Tibial nerve (tissue), 3 donors: Measurements from ENCODE around the gene PRKG1.

ENCODE experiments used
- CTCF ChIP-seq, 5 experiments: fragments of 200-600 bp in 3 of 5; fragments of 450-650 bp in 2 of 5; sonication (generic) in 3 of 5; IDR thresholded peaks; one replicate each; pipeline ENCODE4 v1.5.1; 2016 to 2019; ENCODE audit warnings: antibody characterized with exemption in 5 of 5, mild to moderate bottlenecking in 3 of 5, moderate library complexity in 2 of 5
- POLR2A ChIP-seq, 2 donors: fragments of 450-650 bp; IDR thresholded peaks; one replicate each; pipeline ENCODE4 v1.6.1; 2017; ENCODE audit warnings: antibody characterized with exemption in 2 of 2, mild to moderate bottlenecking in 2 of 2, moderate library complexity in 2 of 2

DNA sequence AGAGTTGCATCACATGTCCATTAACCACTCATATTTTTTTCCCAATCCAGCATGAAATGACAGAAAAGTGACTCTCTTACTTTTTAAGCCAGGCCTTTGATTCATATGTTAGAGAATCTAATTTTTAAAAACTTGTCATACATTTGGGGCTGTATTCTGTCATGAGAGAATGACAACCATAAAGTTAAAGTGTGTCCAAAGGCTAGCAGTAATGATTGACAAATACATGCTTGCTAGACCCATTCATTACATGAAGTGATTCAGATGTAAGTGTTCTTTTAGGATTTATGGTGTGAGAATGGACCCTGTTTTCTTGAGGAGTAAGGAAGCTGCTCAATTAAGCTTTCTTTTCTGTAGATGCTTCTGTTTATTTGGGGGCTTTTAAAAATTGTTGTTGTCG is 549.7 kb downstream of the PRKG1 start:
- no peak for TF ChIP-seq CTCF (IDR thresholded peaks at IDR 0.05)
- no peak for TF ChIP-seq POLR2A (IDR thresholded peaks at IDR 0.05)
